AG09319 (cell line): Measurements from ENCODE around the gene UNCX.

Experiments
- DNase-seq: peaks from one replicate; pipeline ENCODE4 v3.0.0-alpha.2; 2010; ENCODE audit warnings: low read depth; ENCODE audit errors: extremely low read depth
- CTCF ChIP-seq: IDR thresholded peaks from 2 replicates; pipeline ENCODE4 v1.5.1; 2011; ENCODE audit warnings: low read depth, mild to moderate bottlenecking, inconsistent platforms, low read length, moderate library complexity

The UNCX gene

GRCh38 chr7:1247527-1248041, 14.9 kb downstream of the UNCX start:
- DNase-seq = no peak

GRCh38 chr7:1248143-1248915, 15.7 kb downstream of the UNCX start:
- DNase-seq = no peak
- no peak for TF ChIP-seq CTCF

More at GRCh38 chr7:1247527-1248041, 14.9 kb downstream of the UNCX start:
- no peak for TF ChIP-seq CTCF

- no peak for DNase-seq
- no peak for TF ChIP-seq CTCF
These were observed 16.4 kb downstream of the UNCX start for GRCh38 chr7:1248916-1249581.

GRCh38 chr7:1249731-1250130, 17.1 kb downstream of the UNCX start:
- no peak for TF ChIP-seq CTCF
- DNase-seq = no peak

GRCh38 chr7:1250901-1251300, 18.2 kb downstream of the UNCX start:
- no peak for DNase-seq
- no peak for TF ChIP-seq CTCF

GRCh38 chr7:1251796-1252539, 19.3 kb downstream of the UNCX start:
- no peak for TF ChIP-seq CTCF
- DNase-seq = no peak
